GM12878 (cell line): Measurements from ENCODE around the gene ZNF777. TPM values are rescaled to one million over a fixed set of nuclear protein-coding genes. Genes with fewer than 3 reads are reported as not detected.

Experiments used
- ATAC-seq: fragments of 200-7000 bp; cut with Tn5 transposase; 3 replicates; pipeline ENCODE4 v1.9.1; 2020; ENCODE audit warnings: mild to moderate bottlenecking, moderate library complexity
- BruUV-seq: library from RNA; stranded (reverse); fragments of 400-500 nt; replicated peaks from 2 replicates; lab custom pipeline; 2021; lab: Mats Ljungman, UMichigan
- CTCF ChIA-PET: fragments of 300-600 bp; sonication (Branson Sonifier 250); formaldehyde crosslinking; extraction: SDS; loops from one replicate; lab custom pipeline; 2021; ENCODE audit warnings: inconsistent platforms; lab: Yijun Ruan, JAX
- POLR2A ChIA-PET: fragments of 350-600 bp; formaldehyde crosslinking; extraction: SDS; loops from one replicate; lab custom pipeline; 2021; ENCODE audit warnings: inconsistent platforms; lab: Charles Lee
- RAD21 ChIA-PET: fragments of 300-600 bp; sonication (Branson Sonifier 250); formaldehyde crosslinking; loops from one replicate; lab custom pipeline; 2023; ENCODE audit warnings: antibody characterized with exemption; ENCODE audit not compliant: unreplicated experiment; lab: Charles Lee
- SMC1A ChIA-PET: fragments of 300-600 bp; sonication (Branson Sonifier 250); formaldehyde crosslinking; loops from one replicate; lab custom pipeline; 2023; ENCODE audit not compliant: unreplicated experiment, uncharacterized antibody; lab: Charles Lee
- DNase-seq: peaks from one replicate; pipeline ENCODE4 v3.0.0-alpha.2; 2011; ENCODE audit warnings: low read depth, low spot score
- FAIRE-seq: peaks from 3 replicates; lab custom pipeline; 2011; peaks lifted over from hg19 to GRCh38; lab: Jason Lieb, UNC
- H2AFZ ChIP-seq: 2 replicates; pipeline ENCODE4 v1.6.0; 2011; ENCODE audit warnings: low read depth, low read length, control low read depth; ENCODE audit not compliant: control insufficient read depth
- H3K27ac ChIP-seq: 2 replicates; pipeline ENCODE4 v1.5.1; 2011; ENCODE audit warnings: control low read depth; ENCODE audit not compliant: control insufficient read depth, insufficient read depth
- H3K27me3 ChIP-seq, 2 experiments: replicated peaks in 1 of 2; 2 replicates each; pipeline versions ENCODE4 v1.6.0 to v1.6.1; 2011; ENCODE audit warnings: low read length in 1 of 2; ENCODE audit not compliant: control insufficient read depth in 2 of 2, insufficient read depth in 2 of 2
- H3K36me3 ChIP-seq, 2 experiments: 2 replicates each; pipeline ENCODE4 v1.5.1; 2011; ENCODE audit warnings: low read length in 1 of 2; ENCODE audit not compliant: control insufficient read depth in 2 of 2, insufficient read depth in 2 of 2
- H3K4me1 ChIP-seq: 2 replicates; pipeline ENCODE4 v1.6.1; 2011; ENCODE audit warnings: mild to moderate bottlenecking, low read length, moderate library complexity, mixed read lengths; ENCODE audit not compliant: control insufficient read depth, insufficient read depth
- H3K4me2 ChIP-seq: 2 replicates; pipeline ENCODE4 v1.6.0; 2011; ENCODE audit warnings: control low read depth; ENCODE audit not compliant: control insufficient read depth, insufficient read depth
- H3K4me3 ChIP-seq: fragments of 200-600 bp; sonication (generic); 2 replicates; pipeline ENCODE4 v1.5.1; 2016
- H3K79me2 ChIP-seq: 2 replicates; pipeline ENCODE4 v1.6.0; 2011; ENCODE audit warnings: low read length; ENCODE audit not compliant: control insufficient read depth, insufficient read depth
- H3K9ac ChIP-seq: 2 replicates; pipeline ENCODE4 v1.8.0; 2011; ENCODE audit warnings: low read length, control low read depth, mixed read lengths; ENCODE audit not compliant: control insufficient read depth, insufficient read depth
- H3K9me3 ChIP-seq: replicated peaks from 3 replicates; pipeline ENCODE4 v1.5.1; 2011; ENCODE audit warnings: mild to moderate bottlenecking, low read length; ENCODE audit not compliant: control insufficient read depth, insufficient read depth
- H4K20me1 ChIP-seq: 2 replicates; pipeline ENCODE4 v1.6.0; 2011; ENCODE audit not compliant: control insufficient read depth, insufficient read depth
- ATF2 ChIP-seq: IDR thresholded peaks from 2 replicates; pipeline ENCODE4 v1.6.1; 2012; ENCODE audit warnings: low read length, inconsistent platforms
- BHLHE40 ChIP-seq, 2 experiments: fragments of 450-650 bp in 1 of 2; IDR thresholded peaks; 2 replicates each; pipeline ENCODE4 v1.6.1; 2011 to 2017; ENCODE audit warnings: low read depth in 2 of 2, borderline replicate concordance in 1 of 2, improper control_type of control experiment in 1 of 2, low read length in 1 of 2, mild to moderate bottlenecking in 1 of 2
- CBX5 ChIP-seq: sonication (generic); IDR thresholded peaks from 2 replicates; pipeline ENCODE4 v1.6.1; 2016; ENCODE audit warnings: low read depth, moderate library complexity, mild to moderate bottlenecking, inconsistent platforms
- DPF2 ChIP-seq: fragments of 450-650 bp; IDR thresholded peaks from 2 replicates; pipeline ENCODE4 v1.6.1; 2017; ENCODE audit warnings: mild to moderate bottlenecking
- FOXK2 ChIP-seq: fragments of 450-650 bp; IDR thresholded peaks from 2 replicates; pipeline ENCODE4 v1.6.1; 2017; ENCODE audit warnings: mild to moderate bottlenecking, moderate library complexity
- IKZF1 ChIP-seq: fragments of 450-650 bp; conservative IDR thresholded peaks from 2 replicates; pipeline ENCODE4 v1.6.1; 2017; ENCODE audit warnings: antibody characterized with exemption, mild to moderate bottlenecking
- KAT2A ChIP-seq: conservative IDR thresholded peaks from 2 replicates; pipeline ENCODE4 v1.6.1; 2011; ENCODE audit warnings: low read depth, low read length; ENCODE audit not compliant: control insufficient read depth
- NR2F1 ChIP-seq: fragments of 450-650 bp; conservative IDR thresholded peaks from 2 replicates; pipeline ENCODE4 v1.6.1; 2017; ENCODE audit warnings: mild to moderate bottlenecking
- POLR2A ChIP-seq: IDR thresholded peaks from 2 replicates; pipeline ENCODE4 v1.6.1; 2011; ENCODE audit warnings: low read depth, mild to moderate bottlenecking, low read length
- SMAD1 ChIP-seq: fragments of 450-650 bp; IDR thresholded peaks from 2 replicates; pipeline ENCODE4 v1.6.1; 2018; ENCODE audit warnings: mild to moderate bottlenecking, low read depth; ENCODE audit not compliant: partially characterized antibody
- YY1 ChIP-seq: IDR thresholded peaks from 2 replicates; pipeline ENCODE4 v1.6.1; 2011; ENCODE audit warnings: low read depth, mild to moderate bottlenecking, low read length
- ZNF217 ChIP-seq: fragments of 450-650 bp; IDR thresholded peaks from 2 replicates; pipeline ENCODE4 v1.6.1; 2017; ENCODE audit warnings: antibody characterized with exemption, mild to moderate bottlenecking
- WGBS: methylation state at CpG from one replicate; pipeline ENCODE4 v1.1.6; 2016; ENCODE audit warnings: low lambda C conversion rate; ENCODE audit not compliant: insufficient replicate concordance, insufficient coverage; ENCODE audit errors: missing lambda C conversion rate; 5-methylcytosine and 5-hydroxymethylcytosine counted together
- in situ Hi-C: fragments of 300-500 bp; cut with MboI; formaldehyde crosslinking; loops from 9 replicates; pipeline ENCODE4 v1.14.3; 2018; ENCODE audit warnings: mixed read lengths
- intact Hi-C: fragments of 100-400 bp; cut with micrococcal nuclease; formaldehyde crosslinking; loops from one replicate; pipeline ENCODE4 v1.14.2; 2022; ENCODE audit not compliant: unreplicated experiment
- polyA plus RNA-seq, 11 experiments: library from polyadenylated mRNA; depleted of rRNA in 4 of 11; unstranded in 6 of 11; stranded (reverse) in 5 of 11; fragments of >200 nt; fragmentation: Nextera tagmentation in 4 of 11; fragmentation: Illumina TruSeq in 1 of 11; extraction: Ambion mirVana in 4 of 11; extraction: Trizol in 1 of 11; gene quantifications; 1 replicate in 1 of 11; 2 replicates in 10 of 11; pipeline versions ENCODE4 v1.2.1 to v1.2.3, GENCODE V29; 2011 to 2016; ENCODE audit warnings: inconsistent platforms in 2 of 11, missing spikeins in 2 of 11, low read depth in 1 of 11
- total RNA-seq, 4 experiments: library from RNA; depleted of rRNA in 3 of 4; stranded (reverse); fragments of >200 nt in 3 of 4; fragmentation: Illumina TruSeq in 1 of 4; extraction: Trizol in 1 of 4; gene quantifications; 2 replicates each; pipeline versions ENCODE4 v1.2.1 to v1.2.3, GENCODE V29; 2013 to 2021

Gene ZNF777
- total and polyA plus RNA-seq, 10 of the 15 experiments (the other 5 are each of a cell fraction or from before 2014, with no cell fraction given), result 0.03 to 16.0 (median 3.7) TPM

- Histone ChIP-seq H4K20me1 (no peaks in the 10 kb centered on the region), H3K36me3 (peaks cover 0 to 2% of the 10 kb centered on the region in 2 experiments; a peak in 2 of 4 replicates), H2AFZ (peak overlapping the region; percentile 31; the same call in 1 of the 2 replicates), H3K9ac (peak overlapping the region; percentile 79), H3K4me1 (0 out of 2 replicates have a peak, but pooled peaks cover 6% of the 10 kb centered on the region), H3K4me3 (peak overlapping the region; percentile 67), H3K9me3 (no peaks in the 10 kb centered on the region), H3K27me3 (no peaks in the 10 kb centered on the region), H3K27ac (peak overlapping the region; percentile 28; the same call in 1 of the 2 replicates), H3K4me2 (peak overlapping the region; percentile 64), H3K79me2 (peaks cover 12% of the 10 kb centered on the region)
- ChIA-PET RAD21 (interaction anchor here (0.7 to 1.5 kb wide), 5 partner anchors 38 to 264 kb away, joined by 3 to 6 read pairs (median 3); partner anchors contain the start of genes ZNF282 and ZNF783), POLR2A (no interaction called here), SMC1A (interaction anchor here (1.2 to 1.6 kb wide), 3 partner anchors 9 to 257 kb away, joined by 3 to 5 read pairs (median 3); no protein-coding TSS in a partner anchor), CTCF (interaction anchor here (0.7 to 2.4 kb wide), 7 partner anchors 14 to 175 kb away, joined by 3 to 8 read pairs (median 5); no protein-coding TSS in a partner anchor)
- intact Hi-C loops, result loop anchor here (2.0 to 5.0 kb wide), 2 partner anchors 37 kb away; partner anchors contain the start of gene ZNF746
- in situ Hi-C loops, result no loop called here
- no peak for FAIRE-seq
- peak; percentile 31 for ATAC-seq
- 2% methylated on average over 93 of the region's 145 CpGs for WGBS
- BruUV-seq, result no TSS peak
- TF ChIP-seq ATF2 (no peak), NR2F1 (0 out of 2 replicates have a peak, but pooled peaks have one; percentile 27), IKZF1 (peak; percentile 66; the same call in 1 of the 2 replicates), YY1 (no peak), DPF2 (0 out of 2 replicates have a peak, but pooled peaks have one; percentile 34), SMAD1 (no peak), CBX5 (no peak), FOXK2 (no peak), KAT2A (no peak), ZNF217 (no peak), BHLHE40 (IDR thresholded peaks at IDR 0.05; ENCODE audit: borderline replicate concordance in 1 of 2, low read depth in 2 of 2, low read length in 1 of 2) (peak in 1 of 2 experiments; percentile 80; a peak in 2 of 4 replicates), POLR2A (peak; percentile 58; the same call in 1 of the 2 replicates)
- DNase-seq, result no peak
Measured at GRCh38 chr7:149459540-149460452, 1.1 kb downstream of the ZNF777 start.
